ENCODE results near the gene ANKRD22.

Gene ANKRD22

DNA sequence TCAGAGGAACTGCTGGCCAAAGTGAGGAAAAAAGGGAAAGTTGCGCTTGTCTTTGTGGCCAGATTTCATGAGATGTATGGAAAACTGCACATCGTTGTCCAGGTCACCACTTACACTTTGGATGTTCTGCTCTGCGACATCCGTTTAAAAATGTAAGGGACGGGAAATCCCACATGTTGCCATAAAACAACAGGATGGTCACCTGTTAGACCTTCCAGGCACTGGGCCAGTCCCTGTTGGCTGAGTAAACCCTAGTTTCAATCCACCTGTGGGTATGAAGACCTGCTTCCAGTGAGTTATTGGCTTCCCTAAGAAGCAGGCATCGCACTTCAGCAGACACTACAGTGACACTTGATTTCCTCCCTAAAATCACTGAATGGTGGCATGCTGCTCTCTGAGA, 25.7 kb upstream of the ANKRD22 start:
- DNase-seq = no peak

DNA sequence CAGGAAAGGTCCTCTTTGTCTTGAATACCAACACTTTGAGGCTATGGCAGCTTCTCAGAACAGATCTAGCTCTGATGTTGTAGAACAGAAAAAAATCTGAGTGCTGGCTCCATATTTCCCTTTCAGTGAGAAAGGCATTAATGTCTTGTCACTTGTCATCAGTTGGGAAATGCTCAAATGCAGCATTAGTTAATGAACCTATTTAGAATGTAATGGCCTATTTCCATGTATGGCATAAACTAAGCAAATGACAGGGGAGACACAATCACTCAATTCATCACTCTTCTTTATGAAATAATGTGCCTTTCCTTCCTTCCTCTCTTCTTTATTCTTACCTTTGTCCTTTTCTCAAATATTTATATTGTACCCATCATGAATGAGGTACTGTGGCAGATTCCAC, 23.4 kb upstream of the ANKRD22 start:
- no peak for DNase-seq

DNA sequence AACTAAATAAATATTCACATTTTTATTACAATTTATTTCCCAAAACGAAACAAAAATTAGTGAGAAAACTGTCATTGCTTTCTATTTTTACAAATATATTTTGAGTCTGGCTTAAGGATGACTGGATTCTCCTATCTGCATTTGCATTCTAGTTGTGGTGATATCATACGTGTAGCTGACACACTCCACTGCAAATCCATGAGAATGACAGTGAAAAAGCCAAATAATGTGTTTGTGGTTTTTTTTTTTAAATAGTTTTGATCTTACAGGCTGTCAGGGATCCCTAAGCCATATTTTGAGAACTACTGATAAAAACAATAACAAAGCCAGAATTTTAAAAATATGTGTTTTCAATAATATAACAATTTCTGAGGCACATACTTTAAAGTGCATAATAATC, 22.6 kb upstream of the ANKRD22 start:
- no peak for DNase-seq

DNA sequence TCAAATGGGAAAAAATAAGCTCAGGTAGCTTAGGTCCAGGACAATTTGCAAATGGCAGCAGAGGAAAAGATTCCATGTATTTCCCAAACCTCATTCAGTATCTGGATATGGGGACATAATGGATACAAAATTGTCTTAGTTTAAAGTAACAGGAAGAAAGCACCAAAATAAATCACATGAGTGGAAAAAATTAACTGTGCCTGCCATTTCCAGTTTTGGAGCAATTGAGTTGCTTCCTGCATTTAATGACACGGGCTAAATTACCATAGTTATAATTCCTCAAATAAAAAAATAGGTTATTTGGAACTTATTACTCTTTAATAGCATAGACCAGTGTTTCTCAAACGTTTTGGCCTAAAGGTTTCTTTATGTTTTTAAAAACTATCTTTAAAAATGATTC, 22.1 kb upstream of the ANKRD22 start:
- DNase-seq = no peak

DNA sequence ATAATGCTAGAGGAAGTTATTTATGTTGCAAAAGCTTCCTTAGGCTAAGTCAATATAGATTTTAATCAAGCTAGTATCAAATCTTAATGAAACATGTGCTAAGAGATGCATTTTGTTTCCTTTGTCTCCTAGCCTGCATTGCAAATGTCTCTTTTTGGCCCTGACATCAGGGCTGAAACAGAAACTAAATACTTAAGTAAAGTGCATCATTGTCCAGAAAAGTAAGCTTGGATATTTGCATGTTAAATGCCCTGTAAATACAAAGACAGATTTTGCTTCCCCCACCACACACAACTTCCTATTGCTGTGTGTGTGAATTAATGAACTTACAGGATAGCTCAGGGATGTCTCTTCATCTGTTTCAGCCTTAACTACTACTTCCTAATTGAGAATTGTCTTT, 18.4 kb upstream of the ANKRD22 start:
- DNase-seq = no peak

DNA sequence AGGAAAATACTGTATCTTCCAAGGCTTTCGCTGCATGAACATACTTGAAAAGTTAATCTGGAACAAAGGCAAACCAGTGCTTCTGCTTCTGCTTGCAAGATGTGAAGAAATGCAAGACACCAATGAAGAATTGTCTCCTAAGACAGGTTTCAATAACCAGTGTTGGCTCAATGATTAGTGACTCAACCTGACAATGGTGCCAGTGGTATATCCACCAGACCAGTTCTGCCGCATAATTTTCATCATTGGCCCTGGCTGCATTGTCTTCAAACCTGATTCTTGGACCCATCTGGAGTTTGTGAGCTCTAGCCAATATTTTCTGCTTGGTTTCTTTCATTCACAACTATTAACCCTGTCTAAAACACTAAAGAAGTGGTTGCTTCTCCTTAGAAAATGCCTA, 14.8 kb upstream of the ANKRD22 start:
- DNase-seq = no peak

DNA sequence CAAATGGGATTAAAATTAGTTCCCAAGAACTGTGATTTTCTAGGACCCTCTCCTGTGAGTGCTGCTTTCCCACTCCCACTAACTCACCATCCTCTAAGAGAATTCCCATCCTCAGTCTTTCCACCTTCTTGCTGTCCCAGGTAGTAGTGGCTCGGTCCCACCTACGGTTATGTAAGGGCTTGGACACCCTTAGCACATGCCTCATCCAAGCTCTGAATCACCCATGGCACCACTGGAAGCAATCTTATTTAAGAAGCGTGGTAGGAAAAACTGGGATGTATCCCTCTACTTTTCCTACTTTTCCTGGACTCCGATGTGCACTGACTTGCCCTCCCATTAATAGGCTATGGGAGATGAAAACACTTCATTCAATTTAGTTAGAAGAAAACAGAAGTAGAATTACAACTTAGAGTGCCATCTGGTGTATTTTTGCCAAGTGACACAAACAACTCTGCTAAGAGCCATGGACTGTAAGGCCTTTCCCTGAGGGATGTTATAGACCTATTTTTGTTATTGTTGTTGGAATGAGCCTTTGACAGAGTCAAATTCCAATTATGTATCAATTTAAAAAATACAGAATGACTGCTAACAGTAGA, 13.7 kb upstream of the ANKRD22 start:
- DNase-seq = peak; percentile 55 to 78

DNA sequence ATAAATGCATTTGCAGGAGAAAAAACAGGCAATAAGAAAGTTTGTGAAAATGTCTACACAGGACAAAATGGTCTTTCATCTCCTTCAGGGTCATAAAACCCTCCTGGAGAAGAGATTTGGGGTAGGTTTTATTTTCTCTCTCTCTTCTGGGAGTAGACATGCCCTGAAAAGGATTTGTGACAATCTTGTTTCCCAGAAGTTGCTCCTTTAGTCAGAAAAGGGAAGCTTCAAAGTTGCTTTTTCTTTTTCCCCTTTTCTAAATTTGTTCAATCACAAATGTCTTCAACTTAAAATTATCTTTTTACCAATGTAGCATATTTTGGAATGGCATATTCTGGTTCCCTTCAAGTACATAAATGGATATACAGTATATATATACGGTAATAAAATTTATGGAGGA, 9.4 kb upstream of the ANKRD22 start:
- peak in 1 of 2 donors; percentile 44 for DNase-seq

DNA sequence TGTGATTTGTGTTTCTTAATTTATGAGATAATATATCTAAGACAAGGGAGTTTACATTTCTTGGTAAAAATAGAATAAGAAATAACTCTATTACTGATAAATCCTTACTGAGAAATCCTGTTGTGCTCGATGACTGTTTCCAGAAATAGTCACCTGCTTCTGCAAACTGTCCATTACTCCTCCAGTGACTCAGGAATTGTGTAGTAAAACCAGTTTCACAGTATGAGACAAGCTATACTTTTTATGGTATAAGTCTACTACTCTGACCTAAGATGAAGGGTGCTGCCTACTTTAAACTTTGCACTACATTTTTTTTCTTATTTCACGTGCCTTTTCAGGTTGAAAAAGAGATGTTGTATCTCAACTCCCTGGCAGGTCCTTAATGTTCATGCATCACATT, 6.8 kb upstream of the ANKRD22 start:
- DNase-seq = peak; percentile 64 to 84

DNA sequence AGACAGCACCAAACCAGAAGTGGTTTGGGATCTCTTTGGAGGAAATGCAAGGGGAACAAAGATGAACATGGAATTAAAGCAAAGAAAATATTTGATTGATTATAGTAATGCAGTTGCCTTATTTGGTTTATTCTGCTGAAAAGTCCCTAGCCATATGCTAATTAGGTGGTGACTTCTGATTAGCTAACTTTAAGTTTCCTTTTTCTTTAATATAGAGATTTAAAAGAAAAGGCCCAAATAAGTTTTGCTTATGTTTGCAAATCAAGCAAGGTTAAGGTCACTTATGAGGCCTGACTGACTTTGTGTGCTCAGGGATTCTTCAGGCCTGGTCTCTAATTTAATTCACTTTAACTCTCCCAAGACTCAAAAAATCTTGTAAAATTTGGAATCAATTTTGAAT, 6.2 kb upstream of the ANKRD22 start:
- DNase-seq = peak in 1 of 2 donors; percentile 49

DNA sequence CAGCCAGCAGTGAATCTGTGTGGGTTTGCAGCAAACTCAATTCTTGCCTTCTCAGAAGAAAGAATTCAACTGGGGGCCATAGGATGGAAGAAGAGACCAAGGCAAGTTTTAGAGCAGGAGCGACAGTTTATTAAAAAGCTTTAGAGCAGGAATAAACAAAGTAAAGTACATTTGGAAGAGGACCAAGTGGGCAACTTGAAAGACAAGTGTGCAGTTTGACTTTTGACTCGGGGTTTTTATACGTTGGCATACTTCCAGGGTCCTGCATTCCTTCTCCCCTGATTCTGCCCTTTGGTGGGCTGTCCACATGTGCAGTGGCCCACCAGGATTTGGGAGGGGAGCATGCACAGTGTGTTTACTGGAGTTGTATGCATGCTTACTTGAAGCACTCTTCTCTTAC, 3.0 kb upstream of the ANKRD22 start:
- peak in 1 of 2 donors; percentile 31 for DNase-seq

DNA sequence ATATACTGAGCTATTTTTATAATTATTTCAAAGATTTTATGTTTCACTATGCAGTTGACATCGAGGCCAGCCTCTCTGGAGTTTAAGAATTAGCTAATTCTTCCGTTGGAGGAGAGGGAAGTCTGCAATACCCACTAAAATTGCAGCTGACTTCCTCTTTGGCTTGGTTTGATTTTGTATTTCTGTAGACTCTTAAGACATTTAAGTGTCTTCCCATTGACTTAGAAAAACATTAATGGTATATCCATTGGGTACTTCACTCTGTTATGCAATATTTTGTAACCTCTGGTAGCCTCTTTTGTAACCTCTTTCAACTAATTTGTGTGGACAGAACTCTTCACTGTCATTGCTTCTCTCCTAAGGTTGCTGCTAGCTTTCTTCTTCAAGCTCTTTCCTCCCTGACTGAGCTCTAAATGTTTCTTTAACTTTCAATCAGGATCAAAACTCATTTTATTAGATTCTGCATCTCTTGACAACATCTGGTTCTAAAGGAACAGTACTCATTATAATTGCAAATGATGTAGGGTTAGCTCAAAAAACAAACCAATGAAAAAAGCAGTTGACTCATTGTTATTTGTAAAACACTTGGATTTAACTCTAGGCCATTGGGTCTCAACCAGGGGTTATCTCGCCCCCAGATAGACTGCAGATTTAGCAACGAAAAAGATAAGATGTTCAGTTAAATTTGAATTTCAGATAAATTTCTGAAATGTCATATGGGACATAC, 1.7 kb upstream of the ANKRD22 start:
- peak; percentile 91 to 98 for DNase-seq

DNA sequence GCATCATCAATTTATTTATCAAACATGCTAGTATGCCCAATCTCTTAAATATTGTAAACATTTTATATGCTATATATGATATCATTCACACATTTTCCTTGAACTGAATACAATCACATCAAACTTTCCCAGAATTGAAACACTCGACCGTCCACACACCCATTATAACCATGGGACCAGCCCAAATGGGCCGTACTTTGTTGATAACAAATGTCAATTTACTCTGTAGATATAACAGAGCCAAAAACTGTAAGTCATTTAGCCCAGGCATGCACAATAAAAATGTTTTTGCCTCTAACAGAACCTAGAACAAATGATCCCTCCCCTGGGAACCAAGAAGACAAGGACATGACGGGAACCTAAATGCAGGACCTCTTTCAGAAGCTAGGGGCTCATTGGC, 683 bp upstream of the ANKRD22 start:
- DNase-seq = no peak

DNA sequence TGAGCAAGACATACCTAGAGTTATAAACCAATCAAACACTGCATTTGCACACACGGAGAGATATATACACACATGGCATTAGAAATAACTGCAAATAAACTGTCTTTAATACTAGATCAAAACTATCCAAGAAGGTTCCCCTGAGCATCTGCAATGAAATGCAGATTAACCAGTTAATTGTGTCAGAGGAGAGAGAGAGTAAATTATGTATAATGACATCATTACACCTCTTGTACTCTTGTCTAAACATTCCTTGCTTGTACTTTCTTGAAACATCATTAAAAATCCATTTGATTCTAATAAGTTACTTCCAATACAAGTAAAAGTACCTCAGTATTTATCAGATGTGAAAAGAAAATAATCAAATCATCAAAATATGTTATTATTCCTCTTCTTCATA, 932 bp downstream of the ANKRD22 start:
- DNase-seq = no peak

DNA sequence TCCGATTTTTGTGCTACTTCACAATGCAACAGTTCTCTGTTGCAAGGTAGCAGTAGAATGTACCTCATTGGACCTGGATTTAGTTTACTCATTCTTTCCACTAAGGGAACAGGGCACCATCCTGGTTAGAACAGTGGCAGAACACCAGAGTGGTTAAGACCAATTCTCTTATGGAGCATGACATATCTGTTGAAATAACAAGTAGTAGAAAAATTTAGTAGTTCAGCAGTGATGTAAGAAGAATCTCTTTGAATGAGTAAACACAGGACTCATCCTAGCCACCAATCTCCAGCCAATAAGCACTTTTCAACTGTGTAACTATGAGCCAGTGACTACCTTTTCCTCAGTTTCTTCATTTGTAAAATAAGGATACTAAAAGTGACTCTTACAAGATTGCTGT, 2.4 kb downstream of the ANKRD22 start:
- no peak for DNase-seq

DNA sequence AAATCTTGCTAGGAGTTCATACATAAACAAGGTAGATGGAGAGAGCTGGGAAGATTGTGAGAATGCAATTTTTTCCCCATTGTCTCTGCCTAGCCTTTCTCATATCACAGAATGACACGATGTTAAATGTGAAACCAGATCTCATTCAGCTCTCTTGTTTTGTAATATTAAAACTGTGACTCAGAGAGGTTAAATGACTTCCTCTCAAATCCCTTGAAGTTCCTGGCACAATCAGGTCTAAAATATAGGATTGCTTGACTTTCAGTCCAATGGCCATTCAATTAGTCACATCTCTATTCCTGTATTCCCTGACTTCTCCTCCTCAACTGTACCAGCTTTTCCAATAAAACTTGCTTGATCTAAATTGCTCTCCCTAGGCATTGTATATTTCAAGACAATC, 3.1 kb downstream of the ANKRD22 start:
- peak; percentile 79 to 85 for DNase-seq

DNA sequence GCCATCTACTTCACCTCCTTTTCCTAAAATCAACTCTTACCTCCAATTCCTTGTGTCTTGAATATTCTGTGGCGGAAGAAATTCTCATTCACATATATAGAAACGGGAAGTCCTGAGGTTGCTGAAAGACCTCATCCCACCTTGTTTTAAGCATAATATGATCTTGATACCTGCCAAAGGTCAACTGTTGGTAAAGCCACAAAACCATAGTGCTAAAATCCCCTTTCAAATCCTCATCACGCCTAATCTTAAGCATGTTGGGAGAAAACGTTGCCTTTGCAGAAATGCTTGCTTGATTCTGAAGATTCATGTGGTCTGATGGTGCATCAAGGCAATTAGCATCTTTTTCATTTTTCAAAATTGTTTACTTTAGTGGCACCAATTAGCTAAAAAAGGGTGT, 8.5 kb downstream of the ANKRD22 start:
- no peak for DNase-seq

DNA sequence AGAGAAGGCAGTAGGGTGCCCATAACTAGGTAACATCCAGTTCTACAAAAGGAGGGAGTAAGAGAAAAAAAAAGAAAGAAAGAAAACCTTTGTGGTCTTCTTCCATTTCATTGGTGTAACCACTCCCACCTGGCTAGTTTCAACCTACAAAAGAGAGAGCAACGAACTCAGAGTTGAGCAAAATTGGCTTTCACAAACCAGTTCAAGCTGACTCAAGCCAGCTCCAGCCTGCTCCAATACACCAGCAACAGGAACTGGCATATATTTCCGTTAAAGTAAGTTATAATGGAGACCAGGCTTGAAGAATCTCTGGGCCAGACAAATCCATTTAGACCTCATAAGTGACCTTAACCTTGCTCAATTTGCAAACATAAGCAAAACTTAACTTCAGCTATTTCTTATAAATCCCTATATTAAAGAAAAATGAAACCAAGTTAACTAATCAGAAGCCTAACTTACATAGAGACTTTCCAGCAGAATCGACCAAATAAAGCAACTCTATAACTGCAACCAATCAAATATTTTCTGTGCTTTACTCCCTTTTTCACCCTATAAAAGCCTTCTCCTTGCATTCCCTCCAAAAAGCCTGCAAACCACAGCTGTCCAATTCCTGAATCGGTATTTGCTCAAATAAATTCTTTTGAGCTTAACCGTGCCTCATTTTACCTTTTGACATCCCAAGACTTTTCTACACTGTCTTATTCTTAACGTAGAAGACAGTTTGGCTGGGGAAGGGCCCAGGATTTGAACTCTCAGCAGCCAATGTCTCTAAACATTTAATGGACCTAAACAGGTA, 10.1 kb downstream of the ANKRD22 start:
- no peak for DNase-seq

DNA sequence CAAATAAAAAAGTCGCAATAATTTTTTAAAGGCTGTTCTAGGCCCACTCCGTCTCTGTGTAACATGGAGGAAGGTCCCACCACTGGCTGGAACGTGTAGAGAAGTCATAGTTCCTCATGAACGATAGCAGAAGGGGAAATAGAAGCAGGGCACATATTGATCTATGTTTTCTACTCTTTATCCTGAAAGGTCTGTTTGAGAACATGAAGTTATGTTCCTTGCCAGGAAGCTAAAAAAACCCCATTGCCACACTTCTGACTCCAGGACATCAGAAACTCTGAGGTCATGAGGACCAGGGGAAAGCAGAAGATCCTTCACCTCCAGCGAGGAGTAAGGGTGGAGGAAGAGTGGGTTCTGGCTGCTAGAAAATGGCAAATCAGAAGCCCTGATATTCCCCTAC, 10.8 kb downstream of the ANKRD22 start:
- peak; percentile 50 to 52 for DNase-seq

DNA sequence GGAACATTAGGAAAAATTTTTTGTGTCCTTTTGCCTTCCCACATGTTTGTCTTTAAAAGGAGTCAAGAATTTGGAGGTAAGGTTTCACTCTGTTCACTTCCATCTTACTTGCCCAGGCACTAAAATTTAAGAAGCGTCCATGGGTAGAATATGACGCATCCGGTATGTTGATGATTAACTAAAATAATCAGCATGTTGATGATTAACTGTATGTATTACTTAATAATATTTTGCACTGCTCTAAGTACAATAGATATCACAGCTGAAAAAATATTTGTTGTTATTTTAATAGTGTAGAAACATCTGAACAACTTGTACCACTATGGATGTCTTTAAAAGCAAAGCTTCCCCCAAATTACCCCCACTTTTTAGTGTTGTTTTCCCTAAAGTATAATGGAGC, 11.5 kb downstream of the ANKRD22 start:
- no peak for DNase-seq

DNA sequence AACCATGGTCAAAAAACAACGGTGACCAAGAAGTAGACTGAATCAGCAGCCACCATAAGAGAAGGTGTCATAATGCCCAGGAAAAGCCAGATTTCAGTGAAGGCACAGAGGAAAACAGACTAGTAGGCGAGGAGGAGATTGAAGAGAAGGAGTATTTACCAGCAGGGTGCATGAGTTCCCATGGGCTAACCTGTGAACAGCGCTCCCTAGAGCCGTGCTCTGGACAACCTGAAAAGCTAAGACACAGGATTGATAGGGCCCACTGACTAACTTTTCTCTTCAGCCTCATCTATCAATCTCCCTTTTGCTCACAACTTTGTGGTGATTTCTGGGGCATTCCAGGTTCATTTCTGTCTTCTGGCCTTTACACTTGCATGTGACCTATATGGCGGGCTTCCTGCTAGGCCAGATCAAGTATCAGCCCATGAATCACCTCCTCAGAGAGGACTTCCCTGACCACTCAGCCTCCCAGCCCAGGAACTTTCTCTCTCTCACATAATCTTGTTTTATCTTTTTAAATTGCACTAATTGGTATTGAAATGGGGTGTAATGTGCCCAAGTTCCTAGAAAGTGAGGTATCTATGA, 12.8 kb downstream of the ANKRD22 start:
- DNase-seq = peak in 1 of 2 donors; percentile 60

DNA sequence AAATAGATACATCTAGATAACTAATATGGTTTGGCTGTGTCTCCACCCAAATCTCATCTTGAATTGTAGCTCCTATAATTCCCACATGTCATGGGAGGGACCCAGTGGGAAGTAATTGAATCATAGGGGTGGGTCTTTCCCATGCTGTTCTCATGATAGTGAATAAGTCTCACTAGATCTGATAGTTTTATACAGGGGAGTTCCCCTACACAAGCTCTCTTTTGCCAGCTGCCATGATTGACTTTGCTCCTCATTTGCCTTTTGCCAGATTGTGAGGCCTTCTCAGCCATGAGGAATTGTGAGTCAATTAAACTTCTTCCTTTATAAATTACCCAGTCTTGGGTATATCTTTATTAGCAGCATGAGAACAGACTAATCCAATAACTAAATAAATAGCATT, 14.0 kb downstream of the ANKRD22 start:
- DNase-seq = peak in 1 of 2 donors; percentile 71

DNA sequence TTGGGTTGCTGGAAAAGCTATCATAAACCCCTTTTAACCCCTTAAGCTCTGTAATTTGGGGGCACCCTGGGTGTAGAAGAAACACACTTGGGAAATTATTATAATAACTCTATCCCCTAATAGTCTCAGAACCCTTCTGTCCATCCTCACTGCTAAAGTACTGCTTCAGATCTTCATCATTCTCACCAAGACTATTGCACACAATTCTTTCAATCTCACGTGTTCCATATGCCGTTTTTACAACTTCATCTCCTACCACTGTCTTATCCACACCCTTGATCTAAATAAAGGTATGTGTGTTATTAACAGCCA, 15.8 kb downstream of the ANKRD22 start:
- no peak for DNase-seq

Data from inflammatory macrophage treated with lipopolysaccharide for 1 hour (primary cell).